ENCODE data around the gene PRODH. TPM values are rescaled to one million over a fixed set of nuclear protein-coding genes. Genes with fewer than 3 reads are reported as not detected.

Gene PRODH
- 10 to 100 TPM in 1 of 2 donors, 1 to 10 TPM in 1; 3.1 to 11.5 TPM for total RNA-seq

GRCh38 chr22:18935889-18936529 lies at the start of gene PRODH:
PRODH (minus strand) TSS chr22:18936293; CDS start chr22:18936287, 6 bp downstream.
- H3K9me3 ChIP-seq: no peaks in the 10 kb centered on the region
- no CpG with 5 or more reads among the region's 67 CpGs for WGBS
- no peak within 1 kb of the TSS for H3K4me3 ChIP-seq
- H3K27ac ChIP-seq: no peak within 1 kb of the TSS
- no peak for DNase-seq (ENCODE audit: low spot score)
- no peaks in the 10 kb centered on the region for H3K27me3 ChIP-seq (replicated peaks; ENCODE audit: insufficient read depth)
- intact Hi-C loops (cut with DNase I): no loop called here
- H3K36me3 ChIP-seq: no peaks in the 10 kb centered on the region
- no peaks in the 10 kb centered on the region for H3K4me1 ChIP-seq (replicated peaks)
- TF ChIP-seq POLR2A (IDR thresholded peaks at IDR 0.05) (no peak), POLR2AphosphoS5 (IDR thresholded peaks at IDR 0.05) (no peak)

GRCh38 chr22:18985780-18986179 lies 49.7 kb upstream of the PRODH start:
- intact Hi-C loops (cut with DNase I): no loop called here
- TF ChIP-seq POLR2AphosphoS5 (IDR thresholded peaks at IDR 0.05): no peak
- no peak for TF ChIP-seq CTCF (IDR thresholded peaks at IDR 0.05)
- no peak for TF ChIP-seq POLR2A (IDR thresholded peaks at IDR 0.05)
- H3K36me3 ChIP-seq: no peaks in the 10 kb centered on the region
- H3K27ac ChIP-seq: no peak overlapping the region
- H3K27me3 ChIP-seq (replicated peaks; ENCODE audit: insufficient read depth): peaks cover 1% of the 10 kb centered on the region
- WGBS: 91% methylated on average over 16 of the region's 21 CpGs
- no peaks in the 10 kb centered on the region for H3K4me1 ChIP-seq (replicated peaks)
- no peak overlapping the region for H3K4me3 ChIP-seq
- DNase-seq (ENCODE audit: low spot score): no peak
- H3K9me3 ChIP-seq: no peaks in the 10 kb centered on the region

- no peaks in the 10 kb centered on the region for H3K9me3 ChIP-seq
- H3K4me3 ChIP-seq: no peak overlapping the region
- no peak overlapping the region for H3K27ac ChIP-seq
- no peak for TF ChIP-seq POLR2A (IDR thresholded peaks at IDR 0.05)
- TF ChIP-seq POLR2AphosphoS5 (IDR thresholded peaks at IDR 0.05): no peak
- no peak for TF ChIP-seq CTCF (IDR thresholded peaks at IDR 0.05)
- no peak for DNase-seq (ENCODE audit: low spot score)
- intact Hi-C loops (cut with DNase I): no loop called here
- WGBS: 85% methylated on average over 10 of the region's 10 CpGs
- no peaks in the 10 kb centered on the region for H3K36me3 ChIP-seq
- no peaks in the 10 kb centered on the region for H3K27me3 ChIP-seq (replicated peaks; ENCODE audit: insufficient read depth)
- H3K4me1 ChIP-seq (replicated peaks): no peaks in the 10 kb centered on the region
Observed at GRCh38 chr22:18984564-18984963, 48.5 kb upstream of the PRODH start.

- Histone ChIP-seq H3K27me3 (replicated peaks; ENCODE audit: insufficient read depth) (no peaks in the 10 kb centered on the region), H3K4me3 (no peak overlapping the region), H3K4me1 (replicated peaks) (no peaks in the 10 kb centered on the region), H3K36me3 (no peaks in the 10 kb centered on the region), H3K9me3 (no peaks in the 10 kb centered on the region), H3K27ac (no peak overlapping the region)
- intact Hi-C loops (cut with DNase I): no loop called here
- 81% methylated on average over 9 of the region's 9 CpGs for WGBS
- no peak for TF ChIP-seq POLR2A (IDR thresholded peaks at IDR 0.05)
- no peak for TF ChIP-seq POLR2AphosphoS5 (IDR thresholded peaks at IDR 0.05)
- DNase-seq (ENCODE audit: low spot score): no peak
Observed at GRCh38 chr22:18983120-18983651, 47.1 kb upstream of the PRODH start.

GRCh38 chr22:18980829-18981228 lies 44.7 kb upstream of the PRODH start:
- Histone ChIP-seq H3K9me3 (no peaks in the 10 kb centered on the region), H3K4me3 (no peak overlapping the region), H3K36me3 (no peaks in the 10 kb centered on the region), H3K27me3 (replicated peaks; ENCODE audit: insufficient read depth) (no peaks in the 10 kb centered on the region), H3K27ac (no peak overlapping the region), H3K4me1 (replicated peaks) (no peaks in the 10 kb centered on the region)
- TF ChIP-seq CTCF (IDR thresholded peaks at IDR 0.05): no peak
- no peak for TF ChIP-seq POLR2A (IDR thresholded peaks at IDR 0.05)
- TF ChIP-seq POLR2AphosphoS5 (IDR thresholded peaks at IDR 0.05): no peak
- intact Hi-C loops (cut with DNase I): no loop called here
- no peak for DNase-seq (ENCODE audit: low spot score)

- no peak overlapping the region for H3K4me3 ChIP-seq
- no peak for TF ChIP-seq POLR2A (IDR thresholded peaks at IDR 0.05)
- no peak for TF ChIP-seq POLR2AphosphoS5 (IDR thresholded peaks at IDR 0.05)
- TF ChIP-seq CTCF (IDR thresholded peaks at IDR 0.05): no peak
- no peak overlapping the region for H3K27ac ChIP-seq
- no peak for DNase-seq (ENCODE audit: low spot score)
- 69% methylated on average over 1 of the region's 1 CpG for WGBS
- intact Hi-C loops (cut with DNase I): no loop called here
- H3K36me3 ChIP-seq: no peaks in the 10 kb centered on the region
- H3K9me3 ChIP-seq: no peaks in the 10 kb centered on the region
- no peaks in the 10 kb centered on the region for H3K4me1 ChIP-seq (replicated peaks)
- H3K27me3 ChIP-seq (replicated peaks; ENCODE audit: insufficient read depth): no peaks in the 10 kb centered on the region
Observed at GRCh38 chr22:18979957-18980356, 43.9 kb upstream of the PRODH start.

Data from prostate gland (tissue), 2 donors.